ENCODE measurements around the gene PRLR.

GRCh38 chr5:35004200-35004599, 226.1 kb downstream of the PRLR start:
- TF ChIP-seq CTCF (IDR thresholded peaks at IDR 0.05; ENCODE audit: low read depth, low read length, poor library complexity, severe bottlenecking) (no peak), EZH2phosphoT487 (IDR thresholded peaks at IDR 0.05; ENCODE audit: borderline replicate concordance, low read length) (no peak)

Measured in DOHH2 (cell line).